ENCODE data around the gene CERKL.

CERKL gene

GRCh38 chr2:181660181-181660580 is 3.3 kb upstream of the CERKL start:
- H2AFZ ChIP-seq (ENCODE audit: low read length) = no peak overlapping the region
- H3K27ac ChIP-seq (ENCODE audit: low read depth, low read length, poor library complexity, severe bottlenecking) = no peak overlapping the region
- no peak overlapping the region for H3K4me2 ChIP-seq (ENCODE audit: low read length)
- no peaks in the 10 kb centered on the region for H3K9me3 ChIP-seq (ENCODE audit: low read length)
- no peaks in the 10 kb centered on the region for H4K20me1 ChIP-seq (ENCODE audit: insufficient read depth, low read length)
- H3K27me3 ChIP-seq (ENCODE audit: insufficient read depth, low read length) = 0 out of 2 replicates have a peak, but pooled peaks cover 4% of the 10 kb centered on the region
- TF ChIP-seq EZH2 (IDR thresholded peaks at IDR 0.05; ENCODE audit: borderline replicate concordance, low read length) (no peak), CTCF (IDR thresholded peaks at IDR 0.05; ENCODE audit: low read length) (no peak)
- H3F3A ChIP-seq (ENCODE audit: insufficient read depth, low read length) = no peaks in the 10 kb centered on the region
- H3K79me2 ChIP-seq (ENCODE audit: insufficient read depth, low read length) = no peaks in the 10 kb centered on the region
- no peak overlapping the region for H3K9ac ChIP-seq (ENCODE audit: low read length)
- H3K9me2 ChIP-seq (ENCODE audit: low read depth, low read length) = no peaks in the 10 kb centered on the region
- H3K4me1 ChIP-seq (ENCODE audit: insufficient read depth, low read length, severe bottlenecking) = peaks cover 10% of the 10 kb centered on the region
- no peaks in the 10 kb centered on the region for H3K36me3 ChIP-seq (ENCODE audit: insufficient read depth, low read length)
- H3K4me3 ChIP-seq (ENCODE audit: low read depth, low read length, poor library complexity, severe bottlenecking) = no peak overlapping the region

GRCh38 chr2:181658444-181658843 is 1.5 kb upstream of the CERKL start:
- H3K79me2 ChIP-seq (ENCODE audit: insufficient read depth, low read length) = no peaks in the 10 kb centered on the region
- 0 out of 2 replicates have a peak, but pooled peaks cover 4% of the 10 kb centered on the region for H3K27me3 ChIP-seq (ENCODE audit: insufficient read depth, low read length)
- no peaks in the 10 kb centered on the region for H3F3A ChIP-seq (ENCODE audit: insufficient read depth, low read length)
- TF ChIP-seq EZH2 (IDR thresholded peaks at IDR 0.05; ENCODE audit: borderline replicate concordance, low read length) (no peak), CTCF (IDR thresholded peaks at IDR 0.05; ENCODE audit: low read length) (no peak)
- no peak overlapping the region for H3K9ac ChIP-seq (ENCODE audit: low read length)
- no peak overlapping the region for H3K4me3 ChIP-seq (ENCODE audit: low read depth, low read length, poor library complexity, severe bottlenecking)
- H3K4me2 ChIP-seq (ENCODE audit: low read length) = no peak overlapping the region
- H2AFZ ChIP-seq (ENCODE audit: low read length) = no peak overlapping the region
- H3K4me1 ChIP-seq (ENCODE audit: insufficient read depth, low read length, severe bottlenecking) = peaks cover 10% of the 10 kb centered on the region
- H3K9me3 ChIP-seq (ENCODE audit: low read length) = no peaks in the 10 kb centered on the region
- no peak overlapping the region for H3K27ac ChIP-seq (ENCODE audit: low read depth, low read length, poor library complexity, severe bottlenecking)
- no peaks in the 10 kb centered on the region for H4K20me1 ChIP-seq (ENCODE audit: insufficient read depth, low read length)
- H3K9me2 ChIP-seq (ENCODE audit: low read depth, low read length) = no peaks in the 10 kb centered on the region
- no peaks in the 10 kb centered on the region for H3K36me3 ChIP-seq (ENCODE audit: insufficient read depth, low read length)

GRCh38 chr2:181657379-181657778 is 474 bp upstream of the CERKL start:
- Histone ChIP-seq H3F3A (ENCODE audit: insufficient read depth, low read length) (no peaks in the 10 kb centered on the region), H4K20me1 (ENCODE audit: insufficient read depth, low read length) (no peaks in the 10 kb centered on the region), H3K27ac (ENCODE audit: low read depth, low read length, poor library complexity, severe bottlenecking) (no peak overlapping the region), H3K9me2 (ENCODE audit: low read depth, low read length) (no peaks in the 10 kb centered on the region), H3K9me3 (ENCODE audit: low read length) (no peaks in the 10 kb centered on the region), H3K27me3 (ENCODE audit: insufficient read depth, low read length) (0 out of 2 replicates have a peak, but pooled peaks cover 4% of the 10 kb centered on the region), H2AFZ (ENCODE audit: low read length) (no peak overlapping the region), H3K36me3 (ENCODE audit: insufficient read depth, low read length) (no peaks in the 10 kb centered on the region), H3K9ac (ENCODE audit: low read length) (no peak overlapping the region), H3K4me3 (ENCODE audit: low read depth, low read length, poor library complexity, severe bottlenecking) (peak overlapping the region; percentile 58), H3K4me1 (ENCODE audit: insufficient read depth, low read length, severe bottlenecking) (peaks cover 10% of the 10 kb centered on the region), H3K79me2 (ENCODE audit: insufficient read depth, low read length) (no peaks in the 10 kb centered on the region), H3K4me2 (ENCODE audit: low read length) (peak overlapping the region; percentile 60; the same call in 1 of the 2 replicates)
- TF ChIP-seq CTCF (IDR thresholded peaks at IDR 0.05; ENCODE audit: low read length) (no peak), EZH2 (IDR thresholded peaks at IDR 0.05; ENCODE audit: borderline replicate concordance, low read length) (no peak)

Measured in OCI-LY1 (cell line).